GM19463 (cell line): ENCODE results near the gene MPL.

ENCODE experiments used
- ATAC-seq: cut with Tn5 transposase; IDR thresholded peaks from one replicate; pipeline ENCODE4 v1.9.1; 2021; ENCODE audit warnings: mild to moderate bottlenecking, moderate library complexity; ENCODE audit not compliant: unreplicated experiment

Gene MPL

DNA sequence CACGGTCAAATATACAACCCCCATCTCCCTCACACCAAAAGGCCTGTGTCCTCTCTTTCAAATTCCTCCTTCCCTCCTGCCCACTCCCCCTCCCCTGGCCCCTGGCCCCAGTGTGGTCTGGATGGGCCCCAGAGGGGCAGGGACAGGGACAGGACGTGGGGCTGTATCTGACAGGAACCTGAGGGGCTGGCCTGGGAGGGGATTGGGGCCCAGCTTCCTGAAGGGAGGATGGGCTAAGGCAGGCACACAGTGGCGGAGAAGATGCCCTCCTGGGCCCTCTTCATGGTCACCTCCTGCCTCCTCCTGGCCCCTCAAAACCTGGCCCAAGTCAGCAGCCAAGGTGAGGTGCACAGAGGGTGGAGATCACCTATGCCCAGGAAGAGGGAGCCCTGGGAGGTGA, at the start of gene MPL:
Gene MPL (plus strand): TSS at position 231 of the 400 bp plus-strand sequence. CDS start 31 bp downstream, at position 262.
- no peak for ATAC-seq

DNA sequence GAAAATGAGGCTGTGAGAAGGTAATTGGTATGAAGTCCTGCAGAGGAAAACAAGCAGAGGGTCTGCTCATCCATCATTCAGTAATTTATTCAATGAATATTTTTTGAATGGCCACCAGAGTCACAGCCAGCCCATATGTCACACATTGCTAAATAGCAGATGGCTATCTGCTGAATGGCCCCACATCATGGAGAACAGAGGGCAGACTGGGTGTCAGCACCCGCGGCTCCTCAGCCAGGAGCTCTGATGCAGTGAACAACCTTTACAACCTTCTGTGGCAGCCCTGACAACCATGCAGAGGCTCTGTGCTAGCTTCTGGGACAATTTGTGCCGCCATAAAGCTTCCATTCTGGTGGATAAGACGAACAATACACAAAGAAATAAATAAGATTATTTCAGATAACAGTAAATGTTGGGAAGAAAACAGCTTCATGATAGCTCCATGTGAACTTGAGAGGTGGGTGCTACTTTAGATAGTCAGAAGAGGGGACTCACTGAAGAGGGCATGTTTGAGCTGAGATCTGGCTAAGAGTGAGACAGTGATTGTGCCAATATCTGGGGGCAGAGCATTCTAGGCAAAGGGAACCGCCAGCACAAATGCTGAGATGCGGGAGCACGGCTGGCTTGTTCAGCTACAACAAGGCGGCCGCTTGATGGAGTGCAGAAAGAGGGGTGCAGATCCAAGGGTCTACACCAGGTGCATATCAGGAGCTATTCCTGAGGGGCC, 49.4 kb upstream of the MPL start:
- no peak for ATAC-seq

DNA sequence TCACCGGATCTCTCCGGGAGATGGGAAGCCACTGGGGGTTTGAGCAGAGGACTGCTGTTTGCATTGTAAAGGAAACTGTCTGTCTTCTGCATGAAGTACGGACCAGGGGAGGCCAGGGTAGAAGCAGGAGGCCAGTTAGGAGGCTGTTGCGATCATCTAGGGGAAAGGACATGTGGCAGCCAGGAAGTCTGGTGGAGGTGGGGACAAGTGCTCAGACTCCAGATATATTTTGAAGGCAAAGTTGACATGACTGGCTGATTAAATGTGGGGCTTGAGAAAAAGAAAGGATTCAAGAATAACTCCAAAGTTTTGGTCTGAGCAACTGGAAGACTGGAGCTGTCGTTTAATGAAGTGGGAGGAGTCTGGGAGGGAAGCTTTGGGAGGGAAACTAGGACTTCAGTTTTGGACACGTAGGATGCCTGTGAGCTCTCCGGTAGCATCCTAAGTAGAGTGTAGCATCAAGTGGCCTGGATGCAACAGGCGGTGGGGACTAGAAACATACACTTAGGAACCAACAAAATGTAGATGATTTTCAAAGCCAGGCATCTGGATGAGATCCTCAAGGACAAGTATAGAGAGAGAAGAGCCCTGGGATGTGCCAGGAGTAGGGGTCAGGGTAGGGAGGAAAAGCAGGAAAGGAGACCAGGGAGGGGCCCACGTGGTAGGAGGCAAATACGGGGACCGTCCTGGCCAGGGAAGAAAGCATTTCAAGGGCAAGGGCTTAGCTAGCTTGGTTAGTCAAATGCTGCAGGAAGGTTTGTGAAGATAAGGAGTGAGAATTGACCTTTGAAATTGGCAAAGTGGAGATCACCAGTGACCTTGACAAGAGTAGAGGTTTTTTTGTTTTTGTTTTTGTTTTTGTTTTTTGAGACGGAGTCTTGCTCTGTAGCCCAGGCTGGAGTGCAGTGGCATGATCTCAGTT, 48.6 kb upstream of the MPL start:
- ATAC-seq, result no peak

DNA sequence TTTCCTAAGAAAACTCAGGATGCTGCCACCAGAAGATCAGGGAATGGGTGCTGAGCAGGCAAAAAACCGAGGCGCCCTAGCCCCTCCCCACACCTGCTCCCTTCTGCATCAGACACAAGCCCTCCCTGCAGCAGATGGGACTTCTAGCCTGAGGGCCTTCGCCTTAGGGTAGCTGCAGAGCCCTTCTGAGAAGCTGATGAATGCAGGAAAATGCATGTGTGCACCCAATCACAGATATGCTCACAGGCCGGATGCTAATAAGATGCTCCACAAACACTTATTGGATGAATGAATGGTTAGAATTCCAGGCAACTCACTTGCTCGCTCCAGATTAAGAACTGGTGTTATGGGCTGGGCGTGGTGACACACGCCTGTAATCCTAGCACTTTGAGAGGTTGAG, 45.4 kb upstream of the MPL start:
- ATAC-seq, result no peak

DNA sequence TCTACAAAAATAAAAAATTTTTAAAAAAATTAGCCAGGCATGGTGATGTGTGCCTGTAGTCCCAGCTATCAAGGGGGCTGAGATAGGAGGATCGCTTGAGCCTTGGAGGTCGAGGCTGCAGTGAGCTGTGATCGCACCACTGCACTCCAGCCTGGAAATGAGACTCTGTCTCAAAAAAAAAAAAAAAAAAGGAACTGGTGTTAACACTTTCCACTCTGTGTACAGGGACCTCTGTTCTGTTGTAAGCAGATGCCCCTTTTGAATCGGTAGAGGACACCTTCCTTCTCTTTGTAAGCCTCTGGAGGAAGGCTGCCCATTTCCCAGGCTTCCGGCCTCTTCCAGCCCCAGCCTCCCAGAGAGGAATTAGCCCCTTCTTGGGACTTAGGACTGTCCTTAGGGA, 44.9 kb upstream of the MPL start:
- no peak for ATAC-seq

DNA sequence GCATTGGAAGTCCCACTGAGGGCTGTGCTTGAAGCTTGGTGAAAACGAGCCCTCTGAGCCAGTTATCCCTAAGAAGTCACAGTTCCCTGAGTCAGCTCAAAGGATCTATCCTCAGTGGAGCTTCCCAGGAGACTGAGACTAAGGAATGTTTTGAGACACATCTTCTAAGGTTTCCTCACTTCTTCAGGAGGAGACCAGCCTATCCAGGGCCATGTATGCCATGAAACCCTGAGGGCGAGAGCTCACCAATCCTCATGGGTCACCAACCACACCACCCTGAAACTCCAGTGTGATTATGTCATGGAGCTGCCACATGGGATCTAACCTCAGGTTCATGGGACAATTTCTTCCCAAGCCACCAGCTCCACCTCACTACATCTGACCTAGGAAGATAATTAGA, 44.4 kb upstream of the MPL start:
- no peak for ATAC-seq

DNA sequence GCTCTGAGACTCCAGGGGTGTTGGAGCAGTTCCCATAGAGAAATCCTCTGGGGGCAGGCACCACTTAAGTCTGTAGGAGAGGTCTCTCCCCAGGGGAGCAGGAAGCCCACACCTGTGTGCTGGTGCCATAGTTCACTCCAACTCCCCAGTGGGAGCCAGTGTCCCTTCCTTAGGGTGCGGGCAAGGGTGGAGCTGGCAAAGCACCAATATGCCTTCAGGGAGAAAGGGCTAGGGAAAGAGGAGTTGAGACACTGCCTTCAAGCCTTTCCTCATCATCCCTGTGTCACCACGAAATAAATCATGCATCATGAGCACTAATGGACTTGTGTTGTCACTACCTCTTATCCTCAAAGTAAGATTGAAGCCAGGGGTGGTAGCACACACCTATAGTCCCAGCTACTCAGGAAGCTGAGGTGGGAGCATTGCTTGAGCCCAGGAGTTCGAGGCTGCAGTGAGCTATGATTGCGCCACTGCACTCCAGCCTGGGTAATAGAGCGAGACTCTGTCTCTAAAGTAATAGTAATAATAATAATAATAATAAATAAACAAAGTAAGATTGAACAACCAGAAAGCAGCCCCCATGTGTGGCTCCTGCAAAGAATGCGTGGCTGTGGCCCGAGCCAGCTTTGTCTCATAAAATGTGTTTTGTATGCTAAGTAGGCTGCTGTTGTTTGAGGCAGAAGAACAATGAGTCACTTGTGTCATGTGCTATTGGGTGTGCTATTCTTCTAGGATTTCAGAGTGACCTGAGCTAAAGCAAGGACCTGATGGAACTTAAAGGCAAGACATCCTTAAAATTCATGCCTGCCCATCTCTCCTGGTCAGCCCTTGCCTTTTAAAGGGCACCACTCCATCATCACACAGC, 43.5 kb upstream of the MPL start:
- ATAC-seq, result no peak

DNA sequence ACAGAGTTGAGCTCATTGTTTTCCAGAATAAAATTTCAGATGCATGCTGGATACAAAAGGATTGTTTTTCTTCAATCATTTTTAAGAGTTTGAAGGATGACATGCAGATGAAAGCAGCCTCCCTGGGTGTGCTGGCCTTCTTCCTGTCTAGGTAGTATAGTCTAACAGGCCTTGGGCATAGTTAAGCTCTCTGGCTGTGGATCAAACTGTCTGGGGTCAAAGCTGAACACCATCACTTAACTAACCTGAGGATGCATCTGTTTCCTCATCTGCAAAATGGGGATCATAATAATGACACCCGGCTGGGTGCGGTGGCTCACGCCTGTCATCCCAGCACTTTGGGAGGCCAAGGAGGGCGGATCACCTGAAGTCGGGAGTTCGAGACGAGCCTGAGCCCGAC, 42.9 kb upstream of the MPL start:
- no peak for ATAC-seq

DNA sequence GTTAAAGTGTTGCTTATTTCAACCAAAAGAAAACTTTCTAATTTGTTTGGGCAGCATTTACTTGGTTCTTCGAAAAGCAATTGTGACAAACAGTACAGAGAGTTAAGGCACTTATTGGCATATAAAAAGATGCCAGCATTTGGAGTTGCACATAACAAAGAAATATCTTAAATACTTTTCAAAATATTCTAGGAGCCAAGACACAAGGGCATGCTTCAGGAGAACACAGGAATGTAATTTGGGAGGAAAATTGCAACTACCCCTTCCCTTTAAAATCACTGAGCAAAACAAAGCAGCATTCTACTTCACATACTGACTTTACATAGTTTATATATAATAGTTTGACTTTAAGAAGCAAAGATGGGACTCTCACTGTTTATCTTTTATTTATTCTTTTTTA, 41.4 kb upstream of the MPL start:
- ATAC-seq, result no peak

DNA sequence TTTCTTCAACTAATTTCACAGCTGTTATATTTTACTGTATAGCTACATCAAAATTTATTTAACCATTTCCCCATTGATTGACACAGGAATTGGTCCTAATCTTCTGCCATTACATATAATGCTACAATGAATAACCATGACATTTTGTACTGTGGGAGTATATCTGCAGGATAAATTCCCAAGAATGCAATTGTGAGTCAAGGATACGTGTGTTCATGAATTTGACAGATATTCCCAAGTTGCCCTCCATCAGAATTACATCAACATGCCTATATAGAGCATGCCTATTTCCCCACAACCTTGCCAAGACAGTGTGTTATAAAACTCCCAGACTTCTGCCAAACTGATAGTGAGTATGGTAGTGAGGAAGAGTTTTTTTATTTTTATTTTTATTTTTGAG, 39.6 kb upstream of the MPL start:
- ATAC-seq, result no peak

DNA sequence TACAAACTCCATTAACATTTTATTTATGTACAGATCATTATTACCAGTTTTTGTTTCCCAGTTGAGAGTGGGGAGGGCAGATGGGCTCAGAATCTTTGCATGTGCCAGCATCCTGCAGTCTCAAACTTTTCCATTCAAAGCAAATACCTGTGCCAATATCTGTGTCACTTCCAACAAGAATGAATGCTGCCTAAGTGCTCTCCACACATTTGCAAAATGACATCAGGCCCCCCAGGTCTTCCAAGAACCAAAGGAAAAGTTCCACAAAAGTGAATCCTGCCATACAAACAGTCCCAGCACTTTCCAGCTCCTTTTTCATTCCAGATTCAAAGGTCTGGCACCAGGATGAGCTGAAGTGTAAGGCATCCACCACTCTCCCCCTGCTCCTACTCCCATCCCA, 38.5 kb upstream of the MPL start:
- ATAC-seq, result no peak

DNA sequence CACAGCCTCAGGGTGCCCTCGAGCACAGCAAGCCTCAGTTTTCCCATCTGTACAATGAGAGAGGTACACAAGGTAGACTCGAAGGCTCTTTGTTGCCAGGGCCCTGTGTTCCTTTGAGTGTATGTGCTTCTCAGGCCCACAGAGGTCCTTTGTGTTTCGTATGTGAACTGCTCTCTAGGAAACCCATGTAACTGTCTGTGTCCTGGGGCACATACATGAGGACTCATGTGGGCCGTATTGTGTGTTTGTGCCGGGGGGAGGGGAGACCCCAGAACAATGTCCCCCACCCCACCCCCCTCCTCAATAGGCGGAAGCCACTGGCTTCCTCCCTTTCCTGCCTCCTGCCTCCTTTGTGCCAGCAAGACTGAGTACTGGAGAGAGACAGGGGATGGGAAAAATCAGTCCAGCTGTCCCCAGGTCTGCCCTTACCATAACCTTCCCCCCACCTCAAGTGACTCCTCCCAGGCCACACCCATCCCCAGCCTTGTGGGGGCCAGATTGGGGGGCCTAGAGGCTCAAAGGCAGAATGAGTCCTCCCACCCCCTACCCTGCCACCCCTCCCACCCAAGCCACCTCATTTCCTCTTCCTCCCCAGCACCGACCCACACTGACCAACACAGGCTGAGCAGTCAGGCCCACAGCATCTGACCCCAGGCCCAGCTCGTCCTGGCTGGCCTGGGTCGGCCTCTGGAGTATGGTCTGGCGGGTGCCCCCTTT, 37.1 kb upstream of the MPL start, which contains the start of gene TIE1:
Gene TIE1 (plus strand): TSS at position 605 of the 717 bp plus-strand sequence. CDS start 90 bp downstream, at position 695.
- ATAC-seq, result no peak

DNA sequence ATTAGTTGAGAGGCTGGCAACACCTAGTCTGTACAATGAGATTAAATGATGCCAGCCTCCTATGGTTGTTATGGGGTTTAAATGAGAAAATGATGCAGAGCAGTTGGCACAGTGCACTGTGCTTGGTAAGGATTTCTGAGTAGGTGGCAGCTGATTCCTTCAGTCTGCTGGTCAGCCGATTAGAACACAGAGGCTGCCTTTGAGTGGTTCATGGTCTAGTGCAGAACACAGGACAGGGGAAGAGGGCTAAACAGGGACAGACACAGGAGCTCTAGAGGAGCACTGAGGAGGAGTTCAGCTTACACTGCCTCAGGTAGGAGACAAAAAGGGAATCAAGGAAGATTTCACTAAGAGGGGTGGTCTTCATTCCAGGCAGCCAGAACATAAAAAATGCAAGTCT, 35.4 kb upstream of the MPL start:
- ATAC-seq, result no peak

DNA sequence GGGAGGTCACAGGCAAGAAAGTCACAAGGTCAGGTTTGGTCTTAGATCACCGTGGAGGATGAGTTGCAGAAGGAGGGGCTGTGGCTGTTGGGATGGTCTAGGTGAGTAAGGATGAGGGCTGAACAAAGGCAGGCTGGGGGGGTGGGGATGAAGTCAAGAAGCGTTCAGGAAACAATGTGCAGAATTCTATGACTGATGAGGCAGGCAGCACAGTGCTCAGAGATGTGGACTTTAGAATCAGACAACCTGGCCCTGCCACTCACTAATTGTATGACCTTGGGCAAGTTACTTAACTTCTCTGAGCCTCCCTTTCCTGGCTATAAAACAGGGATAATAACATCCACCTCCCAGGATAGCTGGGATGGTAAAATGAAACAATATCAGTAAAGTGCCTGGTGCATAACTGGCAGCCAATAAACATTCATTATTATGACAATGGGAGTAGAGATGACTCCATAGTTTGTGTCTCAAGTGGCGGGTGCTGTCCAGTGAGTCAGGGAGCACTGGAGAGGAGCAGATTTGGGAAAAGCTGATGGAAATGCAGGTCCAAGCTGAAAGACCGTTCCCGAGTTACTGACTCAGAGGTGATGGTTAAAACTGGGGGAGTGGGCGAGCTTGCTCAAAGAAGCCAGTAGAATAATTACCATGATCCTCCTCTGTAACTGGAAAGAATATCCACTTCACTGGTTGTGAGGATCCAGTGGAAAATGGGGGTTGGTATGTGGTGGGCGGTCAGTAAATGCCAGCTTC, 34.7 kb upstream of the MPL start:
- ATAC-seq, result no peak

DNA sequence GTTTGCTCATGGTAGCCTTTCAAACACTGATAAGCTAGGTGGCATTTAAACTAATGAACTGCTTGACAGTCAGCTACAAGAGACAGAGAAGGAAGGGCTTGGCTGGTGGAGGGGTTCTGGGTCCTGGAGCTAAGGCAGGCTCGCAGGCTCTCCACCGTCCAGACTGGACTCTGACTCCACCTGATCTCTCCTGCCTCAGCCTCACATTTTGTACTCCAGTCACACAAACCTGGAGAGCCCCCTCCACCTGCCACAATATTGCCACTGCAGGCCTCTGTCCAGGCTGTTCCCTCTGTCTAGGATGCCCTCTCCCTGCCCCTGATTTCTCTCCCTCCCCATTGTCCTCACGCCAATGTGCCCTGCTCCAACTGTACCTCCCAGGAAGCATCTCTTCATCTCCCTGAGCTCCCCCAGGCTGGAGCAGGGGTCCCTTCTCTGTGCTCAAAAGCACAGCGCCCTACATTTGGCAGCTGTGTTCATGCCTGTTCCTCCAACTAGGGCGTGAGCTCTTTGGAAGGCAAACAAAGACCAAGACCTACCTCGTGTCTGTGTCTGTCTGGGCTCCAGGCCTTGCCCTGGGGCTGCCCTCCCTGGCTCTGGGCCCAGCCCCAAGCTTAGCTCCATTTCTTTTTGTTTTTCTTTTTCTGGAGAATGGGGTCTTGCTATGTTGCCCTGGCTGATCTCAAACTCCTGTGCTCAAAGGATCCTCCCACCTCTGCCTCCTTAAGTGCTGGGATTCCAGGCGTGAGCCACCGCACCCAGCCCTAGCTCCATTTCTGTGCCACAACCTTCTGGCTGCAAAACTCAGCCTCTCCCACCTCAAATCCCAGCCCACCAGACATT, 33.9 kb upstream of the MPL start:
- ATAC-seq, result no peak

DNA sequence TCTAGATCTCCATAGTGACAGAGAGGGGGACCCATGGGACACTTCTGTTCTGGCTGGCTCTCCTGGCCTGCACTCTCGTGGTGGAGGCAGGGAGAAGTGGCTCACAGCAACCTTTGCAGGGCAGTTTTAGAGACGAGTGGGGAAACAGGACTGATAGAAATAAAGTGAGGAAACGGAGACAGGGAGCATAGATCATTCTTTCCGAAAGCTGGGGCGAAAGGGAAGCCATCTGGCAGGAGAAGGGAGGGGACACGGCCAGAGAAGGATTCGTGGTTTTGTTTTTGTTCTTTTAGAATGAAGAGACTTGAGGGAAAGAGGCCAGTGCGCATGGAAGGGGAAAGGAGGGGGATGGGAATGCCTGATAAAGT, 33.3 kb upstream of the MPL start:
- ATAC-seq, result no peak

DNA sequence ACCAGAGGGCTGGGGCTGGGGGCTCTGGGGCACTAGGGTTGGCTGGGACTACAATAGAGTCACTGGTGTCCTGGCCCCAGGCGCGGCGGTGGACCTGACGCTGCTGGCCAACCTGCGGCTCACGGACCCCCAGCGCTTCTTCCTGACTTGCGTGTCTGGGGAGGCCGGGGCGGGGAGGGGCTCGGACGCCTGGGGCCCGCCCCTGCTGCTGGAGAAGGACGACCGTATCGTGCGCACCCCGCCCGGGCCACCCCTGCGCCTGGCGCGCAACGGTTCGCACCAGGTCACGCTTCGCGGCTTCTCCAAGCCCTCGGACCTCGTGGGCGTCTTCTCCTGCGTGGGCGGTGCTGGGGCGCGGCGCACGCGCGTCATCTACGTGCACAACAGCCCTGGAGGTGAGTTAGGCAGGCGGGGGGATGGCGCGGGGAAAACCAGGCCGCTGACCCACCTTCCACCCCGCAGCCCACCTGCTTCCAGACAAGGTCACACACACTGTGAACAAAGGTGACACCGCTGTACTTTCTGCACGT, 32.8 kb upstream of the MPL start:
- ATAC-seq, result no peak

DNA sequence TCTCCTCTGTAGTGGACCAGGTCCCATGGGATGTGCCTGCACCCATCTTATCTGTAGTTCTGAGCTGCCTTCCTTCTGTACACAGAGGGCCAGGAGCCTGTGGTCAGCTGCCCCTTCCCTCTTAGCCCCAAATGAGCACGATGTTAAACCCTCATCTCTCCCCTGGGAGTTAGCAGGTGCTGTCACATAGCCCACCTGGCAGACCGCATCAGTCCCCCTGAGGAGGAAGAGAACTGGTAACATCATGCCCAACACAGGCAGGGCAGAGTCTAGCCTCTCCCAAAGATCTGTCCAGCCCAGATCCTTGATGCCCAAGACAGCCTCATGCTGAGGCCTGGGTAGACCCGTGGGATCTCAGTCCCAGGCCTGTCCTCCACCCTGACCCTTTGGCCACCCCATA, 32.2 kb upstream of the MPL start:
- no peak for ATAC-seq
